Measurements from ENCODE around the gene IDH3A. TPM values are rescaled to one million over a fixed set of nuclear protein-coding genes. Genes with fewer than 3 reads are reported as not detected.
A peak's percentile ranks its signal among the peaks of the same experiment; 100 is the strongest.

IDH3A gene
- total and polyA plus RNA-seq, 12 donors = 110 to 509 (median 450) TPM

GRCh38 chr15:78102741-78103140 lies 46.4 kb upstream of the IDH3A start:
- intact Hi-C loops (cut with DNase I) = no loop called here
- ATAC-seq = no peak

DNA sequence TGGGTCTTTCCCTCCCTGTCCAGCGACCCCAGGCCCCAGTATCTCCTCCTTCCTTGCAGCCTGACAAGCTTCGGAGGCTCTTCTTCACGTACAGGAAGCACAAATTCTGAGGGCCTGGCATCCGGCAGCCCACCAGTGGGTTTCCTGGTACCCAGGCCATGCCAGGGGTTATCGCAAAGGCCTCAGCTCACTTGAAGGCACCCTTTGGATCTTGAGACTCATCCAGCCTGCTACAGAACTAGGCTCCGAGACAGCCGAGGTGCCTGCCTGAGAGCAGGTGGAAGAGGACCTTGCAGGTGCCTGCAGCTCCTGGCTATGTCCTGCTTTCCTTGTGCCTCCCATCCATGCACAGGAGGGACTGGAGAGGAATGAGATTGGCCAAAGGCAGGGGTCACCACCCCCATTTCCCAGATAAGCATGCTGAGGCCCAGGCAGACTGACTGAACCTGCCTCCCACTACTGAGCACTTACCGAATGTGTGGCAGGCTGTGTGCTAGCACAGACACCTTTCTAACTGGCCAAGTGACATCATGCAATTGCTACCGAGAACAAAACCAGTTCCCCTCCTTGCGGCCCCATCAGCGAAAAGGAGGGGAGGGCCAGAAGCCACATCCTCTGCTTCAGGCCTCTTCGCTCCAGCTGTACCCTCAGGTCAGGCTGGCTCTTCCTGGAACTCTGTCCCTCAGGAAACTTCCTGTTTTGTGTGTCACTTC lies 45.6 kb upstream of the IDH3A start:
- WGBS, 2 donors = 82 to 83% methylated on average over 12 of the region's 12 CpGs

More at GRCh38 chr15:78102741-78103140, 46.4 kb upstream of the IDH3A start:
- peak overlapping the region in 1 of 10 donors; percentile 81 for H3K27ac ChIP-seq
- H3K27me3 ChIP-seq = no peaks in the 10 kb centered on the region
- H3K9me3 ChIP-seq = no peaks in the 10 kb centered on the region
- H3K4me1 ChIP-seq = peaks cover 0 to 41% (median 0%) of the 10 kb centered on the region in 9 donors
- DNase-seq = no peak
- TF ChIP-seq, protein P1, sequence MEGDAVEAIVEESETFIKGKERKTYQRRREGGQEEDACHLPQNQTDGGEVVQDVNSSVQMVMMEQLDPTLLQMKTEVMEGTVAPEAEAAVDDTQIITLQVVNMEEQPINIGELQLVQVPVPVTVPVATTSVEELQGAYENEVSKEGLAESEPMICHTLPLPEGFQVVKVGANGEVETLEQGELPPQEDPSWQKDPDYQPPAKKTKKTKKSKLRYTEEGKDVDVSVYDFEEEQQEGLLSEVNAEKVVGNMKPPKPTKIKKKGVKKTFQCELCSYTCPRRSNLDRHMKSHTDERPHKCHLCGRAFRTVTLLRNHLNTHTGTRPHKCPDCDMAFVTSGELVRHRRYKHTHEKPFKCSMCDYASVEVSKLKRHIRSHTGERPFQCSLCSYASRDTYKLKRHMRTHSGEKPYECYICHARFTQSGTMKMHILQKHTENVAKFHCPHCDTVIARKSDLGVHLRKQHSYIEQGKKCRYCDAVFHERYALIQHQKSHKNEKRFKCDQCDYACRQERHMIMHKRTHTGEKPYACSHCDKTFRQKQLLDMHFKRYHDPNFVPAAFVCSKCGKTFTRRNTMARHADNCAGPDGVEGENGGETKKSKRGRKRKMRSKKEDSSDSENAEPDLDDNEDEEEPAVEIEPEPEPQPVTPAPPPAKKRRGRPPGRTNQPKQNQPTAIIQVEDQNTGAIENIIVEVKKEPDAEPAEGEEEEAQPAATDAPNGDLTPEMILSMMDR (IDR thresholded peaks at IDR 0.05) = no peak
- no peak overlapping the region for H3K4me3 ChIP-seq
- no peaks in the 10 kb centered on the region for H3K36me3 ChIP-seq
- WGBS, 2 donors = 84 to 87% methylated on average over 6 of the region's 6 CpGs

DNA sequence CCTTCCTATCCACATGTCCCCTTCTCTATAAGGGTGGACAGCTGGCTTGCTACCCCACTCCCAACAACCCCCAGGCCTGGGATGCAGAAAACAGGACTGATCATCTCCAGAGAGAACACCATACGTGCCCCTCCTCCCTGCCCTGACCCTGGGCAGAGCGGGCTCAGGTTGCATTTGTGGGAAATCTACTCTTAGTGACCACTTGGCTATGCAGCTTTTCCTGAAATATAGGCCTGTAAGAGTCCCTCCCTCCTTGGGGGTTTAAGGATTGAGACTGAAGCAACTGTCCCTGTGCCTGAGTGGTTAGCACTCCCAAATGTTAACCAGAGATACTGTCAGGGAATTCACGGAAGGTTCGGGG lies 45.1 kb upstream of the IDH3A start:
- 95 to 96% methylated on average over 4 of the region's 4 CpGs for WGBS, 2 donors
- Histone ChIP-seq H3K36me3 (no peaks in the 10 kb centered on the region), H3K4me1 (peaks cover 0 to 45% (median 0%) of the 10 kb centered on the region in 9 donors), H3K27ac (peak overlapping the region in 1 of 10 donors; percentile 81), H3K4me3 (no peak overlapping the region), H3K9me3 (no peaks in the 10 kb centered on the region), H3K27me3 (no peaks in the 10 kb centered on the region)
- intact Hi-C loops (cut with DNase I) = no loop called here
- TF ChIP-seq, protein P1 (IDR thresholded peaks at IDR 0.05) = no peak
- no peak for DNase-seq
- no peak for ATAC-seq

More for the DNA sequence above, 45.6 kb upstream of the IDH3A start:
- intact Hi-C loops (cut with DNase I) = no loop called here
- Histone ChIP-seq H3K4me1 (peaks cover 0 to 45% (median 0%) of the 10 kb centered on the region in 9 donors), H3K4me3 (no peak overlapping the region), H3K27me3 (no peaks in the 10 kb centered on the region), H3K36me3 (no peaks in the 10 kb centered on the region), H3K27ac (peak overlapping the region in 1 of 10 donors; percentile 81), H3K9me3 (no peaks in the 10 kb centered on the region)
- no peak for DNase-seq
- TF ChIP-seq, protein P1 (IDR thresholded peaks at IDR 0.05) = no peak
- peak in 4 of 8 donors; percentile 4 to 47 (median 12) for ATAC-seq

DNA sequence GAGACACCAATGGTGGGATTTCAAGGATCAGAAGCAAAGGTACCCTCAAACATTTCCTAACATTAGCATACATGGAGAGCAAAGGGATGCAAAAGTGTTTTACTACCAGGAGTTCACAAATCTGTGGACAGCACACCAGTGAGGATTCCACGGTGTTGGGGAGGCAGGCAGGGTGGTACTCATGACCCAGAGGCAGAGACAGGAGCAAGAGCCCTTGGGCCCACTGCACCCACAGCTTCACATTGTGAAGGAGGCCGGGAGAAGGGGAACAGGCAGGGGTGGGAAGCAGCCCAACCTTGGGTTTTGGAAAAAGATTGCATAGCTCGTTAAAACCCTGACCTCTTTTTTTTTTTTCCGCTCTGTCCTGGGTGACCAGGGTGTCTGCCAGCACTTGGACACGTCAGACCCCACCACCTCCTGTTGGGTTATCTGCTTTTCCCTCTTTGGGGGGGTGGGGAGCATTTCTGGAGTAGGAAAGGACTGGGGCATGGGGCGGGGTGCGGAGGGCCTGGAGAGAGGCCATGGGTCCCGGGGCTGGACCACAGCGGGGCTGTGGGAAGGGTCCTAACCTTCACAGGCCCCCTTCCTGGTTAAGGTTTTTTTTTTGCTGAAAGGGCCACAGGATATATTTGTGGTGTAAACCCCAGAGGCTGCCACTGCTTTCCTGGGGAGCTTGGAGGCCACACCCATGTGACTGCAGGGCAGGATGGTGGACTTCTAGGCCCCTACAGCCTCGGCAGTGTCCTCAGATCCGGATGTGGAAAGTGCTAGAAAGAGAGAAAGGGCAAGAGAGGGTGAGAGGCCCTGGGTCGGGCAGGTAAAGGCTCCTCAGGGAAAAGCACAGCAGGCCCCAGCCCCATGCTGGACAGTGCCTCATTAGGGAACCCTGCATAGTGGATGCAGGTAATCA lies 44.3 kb upstream of the IDH3A start:
- ATAC-seq (no peak), DNase-seq (no peak)
- Histone ChIP-seq H3K27me3 (no peaks in the 10 kb centered on the region), H3K9me3 (no peaks in the 10 kb centered on the region), H3K4me1 (peaks cover 0 to 45% (median 0%) of the 10 kb centered on the region in 9 donors), H3K4me3 (no peak overlapping the region), H3K27ac (peak overlapping the region in 1 of 10 donors; percentile 81), H3K36me3 (no peaks in the 10 kb centered on the region)
- 87 to 94% methylated on average over 12 of the region's 12 CpGs for WGBS, 2 donors
- intact Hi-C loops (cut with DNase I) = loop anchor here in 2 of 10 donors (5.0 kb wide), 2 partner anchors 98 to 138 kb away; no protein-coding TSS in a partner anchor
- TF ChIP-seq, protein P1 (IDR thresholded peaks at IDR 0.05) = no peak
